H9 (cell line): ENCODE results near the gene TAS2R8. TPM values are rescaled to one million over a fixed set of nuclear protein-coding genes. Genes with fewer than 3 reads are reported as not detected.

Experiments used
- DNase-seq: peaks from one replicate; pipeline ENCODE4 v3.0.0-alpha.2; 2017
- H2AFZ ChIP-seq: one replicate; pipeline ENCODE4 v1.6.1; 2013; ENCODE audit warnings: mild to moderate bottlenecking, low read length, control low read depth, moderate library complexity
- H2AK5ac ChIP-seq: 2 replicates; pipeline ENCODE4 v1.6.1; 2013; ENCODE audit warnings: low read length, control low read depth, mixed read lengths; ENCODE audit not compliant: insufficient read length
- H2BK120ac ChIP-seq: one replicate; pipeline ENCODE4 v1.6.1; 2013; ENCODE audit warnings: low read depth, mild to moderate bottlenecking, low read length, control low read depth, inconsistent platforms; ENCODE audit not compliant: poor library complexity, severe bottlenecking
- H2BK12ac ChIP-seq: 2 replicates; pipeline ENCODE4 v1.6.1; 2013; ENCODE audit warnings: low read length, control low read depth, mixed read lengths, low read depth; ENCODE audit not compliant: insufficient read length
- H2BK15ac ChIP-seq: 2 replicates; pipeline ENCODE4 v1.6.1; 2013; ENCODE audit warnings: low read depth, low read length, control low read depth
- H2BK20ac ChIP-seq: one replicate; pipeline ENCODE4 v1.6.1; 2013; ENCODE audit warnings: low read depth, mild to moderate bottlenecking, low read length, control low read depth, inconsistent platforms; ENCODE audit not compliant: poor library complexity, severe bottlenecking
- H2BK5ac ChIP-seq: 2 replicates; pipeline ENCODE4 v1.6.1; 2013; ENCODE audit warnings: low read length, control low read depth, mixed read lengths; ENCODE audit not compliant: insufficient read length
- H3K14ac ChIP-seq: 2 replicates; pipeline ENCODE4 v1.6.1; 2013; ENCODE audit warnings: low read length, control low read depth; ENCODE audit not compliant: insufficient read depth
- H3K18ac ChIP-seq: 2 replicates; pipeline ENCODE4 v1.6.1; 2013; ENCODE audit warnings: low read depth, mild to moderate bottlenecking, mixed read lengths, low read length, control low read depth; ENCODE audit not compliant: insufficient read length
- H3K23ac ChIP-seq: 2 replicates; pipeline ENCODE4 v1.6.1; 2013; ENCODE audit warnings: low read length, control low read depth, mixed read lengths, low read depth; ENCODE audit not compliant: insufficient read length
- H3K23me2 ChIP-seq: 2 replicates; pipeline ENCODE4 v1.6.1; 2013; ENCODE audit warnings: low read depth, mild to moderate bottlenecking, mixed read lengths, low read length, control low read depth; ENCODE audit not compliant: insufficient read length, poor library complexity, severe bottlenecking
- H3K27ac ChIP-seq: 2 replicates; pipeline ENCODE4 v1.5.1; 2013; ENCODE audit warnings: low read length, control low read depth, mixed read lengths, low read depth; ENCODE audit not compliant: insufficient read length
- H3K27me3 ChIP-seq: 2 replicates; pipeline ENCODE4 v1.6.1; 2013; ENCODE audit warnings: low read length, control low read depth, inconsistent platforms; ENCODE audit not compliant: insufficient read depth
- H3K4ac ChIP-seq: 2 replicates; pipeline ENCODE4 v1.6.1; 2013; ENCODE audit warnings: low read depth, mild to moderate bottlenecking, control low read depth, inconsistent platforms, low read length, moderate library complexity
- H3K4me1 ChIP-seq: 2 replicates; pipeline ENCODE4 v1.6.1; 2013; ENCODE audit warnings: low read length, control low read depth, inconsistent platforms; ENCODE audit not compliant: insufficient read depth
- H3K4me2 ChIP-seq: 2 replicates; pipeline ENCODE4 v1.6.1; 2013; ENCODE audit warnings: low read length, control low read depth, mixed read lengths; ENCODE audit not compliant: insufficient read length, insufficient read depth
- H3K56ac ChIP-seq: 2 replicates; pipeline ENCODE4 v1.6.1; 2013; ENCODE audit warnings: low read depth, mild to moderate bottlenecking, mixed read lengths, low read length, control low read depth; ENCODE audit not compliant: insufficient read length
- H3K79me1 ChIP-seq: 2 replicates; pipeline ENCODE4 v1.6.1; 2013; ENCODE audit warnings: low read depth, mild to moderate bottlenecking, moderate library complexity, low read length, control low read depth, inconsistent platforms; ENCODE audit not compliant: insufficient read depth, poor library complexity, severe bottlenecking
- H3K79me2 ChIP-seq: 2 replicates; pipeline ENCODE4 v1.6.1; 2013; ENCODE audit warnings: low read length, control low read depth, inconsistent platforms; ENCODE audit not compliant: insufficient read depth
- H3K9ac ChIP-seq: 2 replicates; pipeline ENCODE4 v1.6.1; 2013; ENCODE audit warnings: low read length, control low read depth, mixed read lengths; ENCODE audit not compliant: insufficient read length; ENCODE audit errors: extremely low read depth
- H3K9me3 ChIP-seq: one replicate; pipeline ENCODE4 v1.6.1; 2013; ENCODE audit warnings: low read depth, low read length, inconsistent platforms; ENCODE audit not compliant: control insufficient read depth
- H3T11ph ChIP-seq: one replicate; pipeline ENCODE4 v1.6.1; 2013; ENCODE audit warnings: mild to moderate bottlenecking, low read length, control low read depth, inconsistent platforms
- H4K20me1 ChIP-seq: one replicate; pipeline ENCODE4 v1.6.1; 2013; ENCODE audit not compliant: control insufficient read depth, insufficient read length, insufficient read depth
- H4K5ac ChIP-seq: 2 replicates; pipeline ENCODE4 v1.6.1; 2013; ENCODE audit warnings: low read depth, mild to moderate bottlenecking, mixed read lengths, low read length, control low read depth; ENCODE audit not compliant: insufficient read length
- H4K8ac ChIP-seq: replicated peaks from 2 replicates; pipeline ENCODE4 v1.6.1; 2013; ENCODE audit warnings: low read length, control low read depth, mixed read lengths, low read depth; ENCODE audit not compliant: insufficient read length
- H4K91ac ChIP-seq: 2 replicates; pipeline ENCODE4 v1.6.1; 2013; ENCODE audit warnings: low read depth, mild to moderate bottlenecking, moderate library complexity, mixed read lengths, low read length, control low read depth; ENCODE audit not compliant: insufficient read length
- H3K27ac Mint-ChIP-seq, 3 experiments: 2 replicates in 2 of 3; 3 replicates in 1 of 3; pipeline ENCODE4 v1.8.0; 2020 to 2021; ENCODE audit warnings: mixed read lengths in 3 of 3, mild to moderate bottlenecking in 1 of 3, moderate library complexity in 1 of 3
- H3K27me3 Mint-ChIP-seq: 2 replicates; pipeline ENCODE4 v1.8.0; 2021; ENCODE audit warnings: low read depth, mild to moderate bottlenecking, moderate library complexity, mixed read lengths
- H3K36me3 Mint-ChIP-seq, 3 experiments: 2 replicates in 2 of 3; 3 replicates in 1 of 3; pipeline ENCODE4 v1.8.0; 2020 to 2021; ENCODE audit warnings: low read depth in 3 of 3, mixed read lengths in 3 of 3; ENCODE audit not compliant: insufficient read depth in 1 of 3
- H3K4me1 Mint-ChIP-seq, 2 experiments: 2 replicates each; pipeline ENCODE4 v1.8.0; 2020; ENCODE audit warnings: mixed read lengths in 2 of 2
- H3K4me3 Mint-ChIP-seq, 2 experiments: 2 replicates in 1 of 2; 3 replicates in 1 of 2; pipeline ENCODE4 v1.8.0; 2020 to 2021; ENCODE audit warnings: mild to moderate bottlenecking in 2 of 2, mixed read lengths in 2 of 2, moderate library complexity in 1 of 2
- H3K9me3 Mint-ChIP-seq, 2 experiments: 2 replicates in 1 of 2; 3 replicates in 1 of 2; pipeline ENCODE4 v1.8.0; 2020; ENCODE audit warnings: mild to moderate bottlenecking in 2 of 2, mixed read lengths in 2 of 2, moderate library complexity in 1 of 2
- WGBS: extraction: QIAGEN DNeasy Blood & Tissue Kit; methylation state at CpG from one replicate; pipeline ENCODE4 v1.1.7; 2013; ENCODE audit warnings: missing lambda C conversion rate, low lambda C conversion rate, mixed read lengths; ENCODE audit not compliant: insufficient read length; ENCODE audit errors: extremely low coverage; 5-methylcytosine and 5-hydroxymethylcytosine counted together
- total RNA-seq: library from RNA; stranded (reverse); gene quantifications from 2 replicates; pipeline ENCODE4 v1.2.1, GENCODE V29; 2021
- TF ChIP-seq, protein P1 (sequence below): fragments of 200-600 bp; sonication (generic); conservative IDR thresholded peaks from 3 replicates; pipeline ENCODE4 v1.8.0; 2021; ENCODE audit warnings: antibody characterized with exemption, mild to moderate bottlenecking

Gene TAS2R8
- total RNA-seq, 1 experiment from 2014 or later = not detected

DNA sequence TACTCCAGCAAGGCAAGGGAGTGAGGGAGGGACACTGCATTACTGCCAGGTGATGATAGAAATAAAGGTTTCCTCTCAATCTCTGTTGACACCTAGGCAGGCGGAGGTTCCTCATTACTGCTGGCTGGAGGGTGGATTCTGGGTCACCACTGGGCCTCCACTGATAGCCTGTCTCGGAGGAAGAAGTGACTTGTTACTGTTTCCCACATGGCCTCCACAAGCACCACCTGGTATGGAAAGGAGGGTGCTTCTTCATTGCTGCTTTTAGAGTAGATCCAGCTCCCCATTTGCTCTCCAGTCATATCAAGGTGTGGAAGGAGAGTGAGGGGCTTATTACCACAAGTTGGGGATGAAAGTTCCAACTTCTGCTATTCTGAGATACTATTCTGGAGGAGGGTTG lies 35.8 kb upstream of the TAS2R8 start:
- H2BK20ac ChIP-seq = no peak overlapping the region
- peaks cover 7 to 14% (median 8%) of the 10 kb centered on the region in 3 experiments for H3K36me3 Mint-ChIP-seq
- no peak overlapping the region; a peak in 1 of 7 replicates for H3K27ac Mint-ChIP-seq
- H4K91ac ChIP-seq = no peak overlapping the region
- no peak overlapping the region for H3K4me2 ChIP-seq
- H3K56ac ChIP-seq = no peak overlapping the region
- no peak overlapping the region for H3K4ac ChIP-seq
- H2BK12ac ChIP-seq = no peak overlapping the region
- no peaks in the 10 kb centered on the region; the same call in 1 of the 2 replicates for H3K4me1 ChIP-seq
- no peak overlapping the region for H3T11ph ChIP-seq
- H3K9ac ChIP-seq = no peak overlapping the region
- no CpG with 5 or more reads among the region's 2 CpGs for WGBS
- no peak overlapping the region for H2BK15ac ChIP-seq
- no peak overlapping the region for H3K27ac ChIP-seq
- no peak overlapping the region for H4K5ac ChIP-seq
- H3K9me3 Mint-ChIP-seq = no peaks in the 10 kb centered on the region
- no peak overlapping the region for H2BK5ac ChIP-seq
- TF ChIP-seq, protein P1, sequence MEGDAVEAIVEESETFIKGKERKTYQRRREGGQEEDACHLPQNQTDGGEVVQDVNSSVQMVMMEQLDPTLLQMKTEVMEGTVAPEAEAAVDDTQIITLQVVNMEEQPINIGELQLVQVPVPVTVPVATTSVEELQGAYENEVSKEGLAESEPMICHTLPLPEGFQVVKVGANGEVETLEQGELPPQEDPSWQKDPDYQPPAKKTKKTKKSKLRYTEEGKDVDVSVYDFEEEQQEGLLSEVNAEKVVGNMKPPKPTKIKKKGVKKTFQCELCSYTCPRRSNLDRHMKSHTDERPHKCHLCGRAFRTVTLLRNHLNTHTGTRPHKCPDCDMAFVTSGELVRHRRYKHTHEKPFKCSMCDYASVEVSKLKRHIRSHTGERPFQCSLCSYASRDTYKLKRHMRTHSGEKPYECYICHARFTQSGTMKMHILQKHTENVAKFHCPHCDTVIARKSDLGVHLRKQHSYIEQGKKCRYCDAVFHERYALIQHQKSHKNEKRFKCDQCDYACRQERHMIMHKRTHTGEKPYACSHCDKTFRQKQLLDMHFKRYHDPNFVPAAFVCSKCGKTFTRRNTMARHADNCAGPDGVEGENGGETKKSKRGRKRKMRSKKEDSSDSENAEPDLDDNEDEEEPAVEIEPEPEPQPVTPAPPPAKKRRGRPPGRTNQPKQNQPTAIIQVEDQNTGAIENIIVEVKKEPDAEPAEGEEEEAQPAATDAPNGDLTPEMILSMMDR = no peak
- H3K18ac ChIP-seq = no peak overlapping the region
- no peak overlapping the region for H3K14ac ChIP-seq
- H4K20me1 ChIP-seq = no peaks in the 10 kb centered on the region
- peaks cover 12 to 13% of the 10 kb centered on the region in 2 experiments for H3K4me1 Mint-ChIP-seq
- no peaks in the 10 kb centered on the region for H3K27me3 ChIP-seq
- H2AFZ ChIP-seq = no peak overlapping the region
- no peak overlapping the region for H2AK5ac ChIP-seq
- no peaks in the 10 kb centered on the region for H3K79me1 ChIP-seq
- no peak overlapping the region for H2BK120ac ChIP-seq
- H3K27me3 Mint-ChIP-seq = no peaks in the 10 kb centered on the region
- no peak for DNase-seq
- H3K4me3 Mint-ChIP-seq = no peak overlapping the region
- H4K8ac ChIP-seq = no peak overlapping the region
- H3K23ac ChIP-seq = no peak overlapping the region
- H3K79me2 ChIP-seq = no peaks in the 10 kb centered on the region
- H3K9me3 ChIP-seq = no peaks in the 10 kb centered on the region
- H3K23me2 ChIP-seq = no peaks in the 10 kb centered on the region
